Measurements from ENCODE around the gene FAM180A.
A peak's percentile ranks its signal among the peaks of the same experiment; 100 is the strongest.

The FAM180A gene

GRCh38 chr7:135734343-135734689 lies 14.3 kb downstream of the FAM180A start:
- no peaks in the 10 kb centered on the region for H3K27me3 ChIP-seq (ENCODE audit: insufficient read depth, low read length)
- H2BK12ac ChIP-seq (ENCODE audit: low read length) = peak overlapping the region; percentile 77
- peak overlapping the region; percentile 3 for H2AFZ ChIP-seq (ENCODE audit: insufficient read depth, low read length, poor library complexity)
- H3K79me2 ChIP-seq (ENCODE audit: control insufficient read depth, insufficient read depth, low read length, poor library complexity) = no peaks in the 10 kb centered on the region
- no peaks in the 10 kb centered on the region for H3K9me3 ChIP-seq (ENCODE audit: insufficient read depth, low read depth, low read length)
- peak overlapping the region; percentile 3 for H2BK120ac ChIP-seq (ENCODE audit: insufficient read depth, low read length, poor library complexity)
- H3K4me3 ChIP-seq (ENCODE audit: low read depth, low read length) = no peak overlapping the region
- peaks cover 5 to 6% of the 10 kb centered on the region in 2 experiments for H3K4me1 ChIP-seq (ENCODE audit: control insufficient read depth in 1 of 2, insufficient read depth in 2 of 2, low read length in 2 of 2)
- H3K23ac ChIP-seq (ENCODE audit: low read length) = no peak overlapping the region
- peak overlapping the region; percentile 43 for H2BK5ac ChIP-seq (ENCODE audit: low read depth, low read length, poor library complexity)
- H2AK5ac ChIP-seq (ENCODE audit: low read length) = peak overlapping the region; percentile 28
- H4K8ac ChIP-seq (ENCODE audit: low read depth, low read length) = peak overlapping the region; percentile 63
- no peaks in the 10 kb centered on the region for H3K36me3 ChIP-seq (ENCODE audit: control insufficient read depth in 1 of 2, insufficient read depth in 2 of 2, low read length in 2 of 2)
- no peak overlapping the region for H3K4ac ChIP-seq (ENCODE audit: low read depth, low read length)
- WGBS (ENCODE audit: extremely low coverage, insufficient coverage, insufficient read length) = no CpG with 5 or more reads among the region's 1 CpG
- H3K27ac ChIP-seq (ENCODE audit: low read depth, low read length) = peak overlapping the region; percentile 56
- H4K91ac ChIP-seq (ENCODE audit: low read depth, low read length) = peak overlapping the region; percentile 63
- H3K4me2 ChIP-seq (ENCODE audit: low read length) = no peak overlapping the region
- H4K12ac ChIP-seq (ENCODE audit: low read depth, low read length) = no peak overlapping the region
- H3K79me1 ChIP-seq (ENCODE audit: low read length) = peaks cover 12% of the 10 kb centered on the region
- H3K14ac ChIP-seq (ENCODE audit: low read length) = no peak overlapping the region
- H3K9ac ChIP-seq (ENCODE audit: low read length) = no peak overlapping the region
- H3K18ac ChIP-seq (ENCODE audit: low read length) = peak overlapping the region; percentile 16
- no peak for DNase-seq

- DNase-seq = peak in 1 of 2 donors; percentile 49
- H2BK120ac ChIP-seq (ENCODE audit: insufficient read depth, low read length, poor library complexity) = peak overlapping the region; percentile 45
- peak overlapping the region; percentile 16 for H3K4ac ChIP-seq (ENCODE audit: low read depth, low read length)
- no peaks in the 10 kb centered on the region for H3K27me3 ChIP-seq (ENCODE audit: insufficient read depth, low read length)
- no CpG with 5 or more reads among the region's 21 CpGs for WGBS (ENCODE audit: extremely low coverage, insufficient coverage, insufficient read length)
- H3K4me1 ChIP-seq (ENCODE audit: control insufficient read depth in 1 of 2, insufficient read depth in 2 of 2, low read length in 2 of 2) = peaks cover 5 to 6% of the 10 kb centered on the region in 2 experiments
- H3K4me3 ChIP-seq (ENCODE audit: low read depth, low read length) = no peak overlapping the region
- peak overlapping the region; percentile 70 for H4K91ac ChIP-seq (ENCODE audit: low read depth, low read length)
- H3K23ac ChIP-seq (ENCODE audit: low read length) = no peak overlapping the region
- peak overlapping the region; percentile 28 for H2AK5ac ChIP-seq (ENCODE audit: low read length)
- no peaks in the 10 kb centered on the region for H3K36me3 ChIP-seq (ENCODE audit: control insufficient read depth in 1 of 2, insufficient read depth in 2 of 2, low read length in 2 of 2)
- H3K9me3 ChIP-seq (ENCODE audit: insufficient read depth, low read depth, low read length) = no peaks in the 10 kb centered on the region
- H3K14ac ChIP-seq (ENCODE audit: low read length) = peak overlapping the region; percentile 51
- peak overlapping the region; percentile 77 for H2BK12ac ChIP-seq (ENCODE audit: low read length)
- H3K4me2 ChIP-seq (ENCODE audit: low read length) = no peak overlapping the region
- H2BK5ac ChIP-seq (ENCODE audit: low read depth, low read length, poor library complexity) = peak overlapping the region; percentile 43
- H3K79me1 ChIP-seq (ENCODE audit: low read length) = peaks cover 12% of the 10 kb centered on the region
- no peak overlapping the region for H3K9ac ChIP-seq (ENCODE audit: low read length)
- H3K18ac ChIP-seq (ENCODE audit: low read length) = peak overlapping the region; percentile 16
- peak overlapping the region; percentile 63 for H4K8ac ChIP-seq (ENCODE audit: low read depth, low read length)
- H3K27ac ChIP-seq (ENCODE audit: low read depth, low read length) = peak overlapping the region; percentile 56
- H3K79me2 ChIP-seq (ENCODE audit: control insufficient read depth, insufficient read depth, low read length, poor library complexity) = no peaks in the 10 kb centered on the region
- peak overlapping the region; percentile 3 for H2AFZ ChIP-seq (ENCODE audit: insufficient read depth, low read length, poor library complexity)
- no peak overlapping the region for H4K12ac ChIP-seq (ENCODE audit: low read depth, low read length)
These were observed 14.8 kb downstream of the FAM180A start for GRCh38 chr7:135733603-135734342.

- H2BK12ac ChIP-seq (ENCODE audit: low read length) = no peak overlapping the region
- H3K23ac ChIP-seq (ENCODE audit: low read length) = no peak overlapping the region
- no peaks in the 10 kb centered on the region for H3K36me3 ChIP-seq (ENCODE audit: control insufficient read depth in 1 of 2, insufficient read depth in 2 of 2, low read length in 2 of 2)
- no peak overlapping the region for H4K12ac ChIP-seq (ENCODE audit: low read depth, low read length)
- peak overlapping the region; percentile 1 for H4K91ac ChIP-seq (ENCODE audit: low read depth, low read length)
- no peak overlapping the region for H2AK5ac ChIP-seq (ENCODE audit: low read length)
- peak overlapping the region; percentile 2 for H3K14ac ChIP-seq (ENCODE audit: low read length)
- H4K8ac ChIP-seq (ENCODE audit: low read depth, low read length) = no peak overlapping the region
- H3K79me2 ChIP-seq (ENCODE audit: control insufficient read depth, insufficient read depth, low read length, poor library complexity) = no peaks in the 10 kb centered on the region
- no peak overlapping the region for H2AFZ ChIP-seq (ENCODE audit: insufficient read depth, low read length, poor library complexity)
- H2BK5ac ChIP-seq (ENCODE audit: low read depth, low read length, poor library complexity) = no peak overlapping the region
- no peak overlapping the region for H2BK120ac ChIP-seq (ENCODE audit: insufficient read depth, low read length, poor library complexity)
- H3K18ac ChIP-seq (ENCODE audit: low read length) = no peak overlapping the region
- no CpG with 5 or more reads among the region's 4 CpGs for WGBS (ENCODE audit: extremely low coverage, insufficient coverage, insufficient read length)
- H3K27me3 ChIP-seq (ENCODE audit: insufficient read depth, low read length) = no peaks in the 10 kb centered on the region
- no peak overlapping the region for H3K27ac ChIP-seq (ENCODE audit: low read depth, low read length)
- no peaks in the 10 kb centered on the region for H3K9me3 ChIP-seq (ENCODE audit: insufficient read depth, low read depth, low read length)
- peaks cover 22% of the 10 kb centered on the region for H3K79me1 ChIP-seq (ENCODE audit: low read length)
- no peak overlapping the region for H3K4ac ChIP-seq (ENCODE audit: low read depth, low read length)
- H3K4me3 ChIP-seq (ENCODE audit: low read depth, low read length) = no peak overlapping the region
- H3K9ac ChIP-seq (ENCODE audit: low read length) = no peak overlapping the region
- H3K4me2 ChIP-seq (ENCODE audit: low read length) = no peak overlapping the region
- no peak for DNase-seq
- peaks cover 5 to 8% of the 10 kb centered on the region in 2 experiments for H3K4me1 ChIP-seq (ENCODE audit: control insufficient read depth in 1 of 2, insufficient read depth in 2 of 2, low read length in 2 of 2)
These were observed 17.5 kb downstream of the FAM180A start for GRCh38 chr7:135731131-135731530.

GRCh38 chr7:135729230-135729629 lies 19.4 kb downstream of the FAM180A start:
- H4K8ac ChIP-seq (ENCODE audit: low read depth, low read length) = no peak overlapping the region
- no peak overlapping the region for H2AFZ ChIP-seq (ENCODE audit: insufficient read depth, low read length, poor library complexity)
- no peak overlapping the region for H2AK5ac ChIP-seq (ENCODE audit: low read length)
- no peak overlapping the region for H3K4me2 ChIP-seq (ENCODE audit: low read length)
- H4K91ac ChIP-seq (ENCODE audit: low read depth, low read length) = no peak overlapping the region
- no peaks in the 10 kb centered on the region for H3K79me2 ChIP-seq (ENCODE audit: control insufficient read depth, insufficient read depth, low read length, poor library complexity)
- H2BK120ac ChIP-seq (ENCODE audit: insufficient read depth, low read length, poor library complexity) = no peak overlapping the region
- H3K27ac ChIP-seq (ENCODE audit: low read depth, low read length) = no peak overlapping the region
- H4K12ac ChIP-seq (ENCODE audit: low read depth, low read length) = no peak overlapping the region
- no peak overlapping the region for H3K14ac ChIP-seq (ENCODE audit: low read length)
- no peak overlapping the region for H3K9ac ChIP-seq (ENCODE audit: low read length)
- no peaks in the 10 kb centered on the region for H3K27me3 ChIP-seq (ENCODE audit: insufficient read depth, low read length)
- DNase-seq = peak in 1 of 2 donors; percentile 25
- no peaks in the 10 kb centered on the region for H3K36me3 ChIP-seq (ENCODE audit: control insufficient read depth in 1 of 2, insufficient read depth in 2 of 2, low read length in 2 of 2)
- peaks cover 7 to 8% of the 10 kb centered on the region in 2 experiments for H3K4me1 ChIP-seq (ENCODE audit: control insufficient read depth in 1 of 2, insufficient read depth in 2 of 2, low read length in 2 of 2)
- no peak overlapping the region for H2BK5ac ChIP-seq (ENCODE audit: low read depth, low read length, poor library complexity)
- whole genome bisulfite sequencing (ENCODE audit: extremely low coverage, insufficient coverage, insufficient read length) = no CpG with 5 or more reads among the region's 5 CpGs
- H3K4ac ChIP-seq (ENCODE audit: low read depth, low read length) = no peak overlapping the region
- H2BK12ac ChIP-seq (ENCODE audit: low read length) = no peak overlapping the region
- no peak overlapping the region for H3K18ac ChIP-seq (ENCODE audit: low read length)
- H3K23ac ChIP-seq (ENCODE audit: low read length) = no peak overlapping the region
- H3K4me3 ChIP-seq (ENCODE audit: low read depth, low read length) = no peak overlapping the region
- H3K9me3 ChIP-seq (ENCODE audit: insufficient read depth, low read depth, low read length) = no peaks in the 10 kb centered on the region
- peaks cover 20% of the 10 kb centered on the region for H3K79me1 ChIP-seq (ENCODE audit: low read length)
